Measurements from ENCODE around the gene CYREN.
"Not testable (repeated sequence)": the region's sequence is repeated elsewhere in the genome, so short reads cannot be mapped to it uniquely, and the experiment has no call there.

CYREN gene

DNA sequence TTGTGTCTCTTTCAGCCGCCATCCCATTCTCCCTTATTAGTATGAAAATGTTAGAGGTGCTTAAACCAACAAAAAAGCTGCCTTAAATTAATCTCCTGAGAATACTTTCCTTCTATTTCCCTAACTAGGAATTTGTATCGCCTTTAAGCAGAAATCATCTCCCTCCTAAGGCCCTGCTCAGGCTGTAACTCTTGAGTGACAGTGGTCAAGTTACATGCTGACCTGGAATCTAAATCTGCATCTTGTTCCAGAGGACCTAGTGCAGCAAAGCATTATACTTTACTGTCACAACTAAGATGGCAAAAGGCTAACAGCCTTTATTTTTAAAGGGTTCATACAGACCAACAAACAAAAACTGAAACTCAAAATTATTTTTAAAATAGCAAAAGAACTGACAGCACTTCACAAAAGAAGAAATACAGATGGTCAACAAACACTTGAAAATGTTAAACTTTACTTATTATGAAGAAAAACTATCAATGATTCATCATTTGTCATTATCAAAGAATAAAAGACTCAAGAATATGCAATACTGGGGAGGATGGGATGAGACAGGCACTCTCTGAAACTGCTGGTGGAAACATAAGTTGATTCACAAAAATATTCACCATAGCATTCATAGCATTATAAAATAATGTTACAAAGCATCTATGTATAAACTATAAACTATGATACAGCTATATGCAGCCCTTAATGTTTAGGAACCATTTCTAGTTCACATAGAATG lies 11.0 kb downstream of the CYREN start:
- no peak for DNase-seq (ENCODE audit: low spot score)

DNA sequence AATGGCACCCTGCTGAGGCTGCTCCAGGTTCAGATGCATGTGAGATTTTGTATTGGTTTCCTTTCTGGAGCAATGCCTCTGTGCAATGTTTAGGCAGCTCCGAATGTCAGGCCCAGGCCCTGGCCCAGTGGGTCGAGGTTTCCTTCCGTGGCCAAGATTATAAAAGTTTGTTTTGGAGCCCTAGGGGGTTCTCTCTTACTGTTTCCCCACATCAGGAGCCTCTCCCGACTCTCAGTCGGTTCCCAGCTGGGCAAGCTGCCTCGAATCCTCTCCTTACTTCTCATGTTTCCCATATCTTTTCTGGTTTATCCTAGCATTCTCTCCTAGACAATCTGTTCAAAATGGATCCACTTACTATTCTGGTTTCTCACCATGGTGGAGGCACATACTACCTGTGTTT lies 11.6 kb downstream of the CYREN start:
- no peak for DNase-seq (ENCODE audit: low spot score)

DNA sequence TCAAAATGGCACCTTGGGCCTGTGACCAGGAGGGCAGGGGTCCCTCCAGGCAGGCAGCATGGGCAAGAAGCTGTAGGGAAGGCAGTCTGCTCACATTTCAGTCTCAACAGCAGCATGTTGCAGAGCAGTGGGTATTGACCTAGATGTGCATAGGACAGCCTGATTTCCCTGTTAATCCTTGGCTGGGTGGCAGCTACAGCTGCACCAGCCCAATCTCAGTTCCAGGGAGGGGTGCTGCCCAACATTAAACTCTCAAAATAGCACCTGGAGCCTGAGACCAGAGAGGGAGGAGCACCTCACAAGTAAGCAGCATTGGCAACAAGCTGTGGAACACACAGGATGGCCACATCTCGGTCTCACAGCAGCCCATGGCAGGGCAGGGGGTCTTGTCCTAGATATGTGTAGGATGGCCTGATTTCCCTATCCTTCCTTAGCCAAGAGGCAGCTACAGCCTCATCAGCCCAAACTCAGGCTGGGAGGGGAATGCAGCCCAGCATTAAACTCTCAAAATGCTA lies 12.3 kb downstream of the CYREN start:
- DNase-seq (ENCODE audit: low spot score) = no peak

DNA sequence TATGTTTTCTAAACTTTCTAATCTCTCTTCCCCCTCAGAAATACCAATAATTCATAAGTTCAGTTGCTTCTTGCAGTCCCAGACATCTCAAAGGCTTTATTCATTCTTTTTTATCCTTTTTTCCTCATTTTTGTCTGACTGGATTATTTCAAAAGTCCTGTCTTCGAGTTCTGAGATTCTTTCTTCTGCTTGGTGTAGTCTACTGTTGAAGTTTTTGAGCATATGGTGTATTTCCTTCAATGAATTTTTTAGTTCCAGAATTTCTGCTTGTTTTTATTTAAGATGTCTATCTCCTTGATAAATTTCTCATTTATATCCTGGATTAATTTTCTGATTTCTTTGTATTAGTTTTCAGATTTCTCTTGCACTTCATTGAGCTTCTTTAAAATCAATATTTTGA lies 14.2 kb downstream of the CYREN start:
- DNase-seq (ENCODE audit: low spot score) = no peak

DNA sequence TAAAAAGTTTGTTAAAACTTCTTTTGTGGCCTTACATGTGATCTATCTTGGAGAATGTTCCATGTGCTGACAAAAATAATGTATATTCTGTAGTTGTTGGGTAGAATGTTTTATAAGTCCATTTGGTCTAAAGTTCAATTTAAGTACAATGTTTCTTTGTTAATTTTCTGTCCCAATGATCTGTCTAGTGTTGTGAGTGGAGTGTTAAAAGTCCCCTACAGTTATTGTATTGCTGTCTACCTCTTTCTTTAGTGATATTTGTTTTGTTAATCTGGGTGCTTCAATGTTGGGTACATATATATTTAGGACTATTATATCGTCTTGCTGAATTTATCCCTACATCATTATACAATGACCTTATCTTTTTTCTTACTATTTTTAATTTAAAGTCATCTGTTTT lies 15.8 kb downstream of the CYREN start:
- no peak for DNase-seq (ENCODE audit: low spot score)

DNA sequence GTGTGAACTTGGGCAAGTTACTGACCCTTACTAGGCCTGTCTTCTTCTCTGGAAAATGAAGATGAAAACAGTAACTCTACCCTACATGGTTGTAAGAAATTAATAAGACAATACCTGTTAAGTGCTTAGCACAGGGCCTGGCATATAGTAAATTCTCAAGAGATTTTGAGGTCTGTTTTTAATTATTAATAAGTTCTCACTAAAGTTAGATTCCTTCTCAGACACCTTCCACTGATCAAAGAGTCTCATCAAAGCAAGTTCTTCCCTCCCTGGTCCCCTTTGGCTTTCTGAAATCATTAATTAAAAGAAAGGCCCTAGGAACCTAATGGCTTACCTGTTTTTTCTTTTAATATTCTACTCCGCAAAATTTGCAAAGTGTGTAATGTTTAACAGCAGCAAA lies 18.1 kb downstream of the CYREN start:
- no peak for DNase-seq (ENCODE audit: low spot score)

DNA sequence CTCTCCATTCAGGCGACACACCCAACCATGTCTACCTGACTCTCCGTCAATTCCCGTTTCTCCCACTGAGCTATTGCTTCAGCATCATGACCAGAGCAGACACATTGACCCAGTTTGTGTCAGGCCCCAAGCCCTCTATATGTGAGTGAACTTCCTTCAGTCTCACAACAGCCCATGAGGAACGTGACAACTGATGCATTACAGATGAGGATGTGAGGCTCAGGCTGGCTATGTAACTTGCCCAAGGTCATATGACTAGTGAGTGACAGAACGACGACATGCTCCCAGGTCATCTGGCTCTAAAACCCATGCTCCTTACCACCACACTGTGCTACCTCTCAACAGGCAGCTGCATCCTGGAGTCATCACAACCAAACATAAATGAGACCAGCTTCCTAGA lies 19.0 kb downstream of the CYREN start:
- DNase-seq (ENCODE audit: low spot score) = no peak

DNA sequence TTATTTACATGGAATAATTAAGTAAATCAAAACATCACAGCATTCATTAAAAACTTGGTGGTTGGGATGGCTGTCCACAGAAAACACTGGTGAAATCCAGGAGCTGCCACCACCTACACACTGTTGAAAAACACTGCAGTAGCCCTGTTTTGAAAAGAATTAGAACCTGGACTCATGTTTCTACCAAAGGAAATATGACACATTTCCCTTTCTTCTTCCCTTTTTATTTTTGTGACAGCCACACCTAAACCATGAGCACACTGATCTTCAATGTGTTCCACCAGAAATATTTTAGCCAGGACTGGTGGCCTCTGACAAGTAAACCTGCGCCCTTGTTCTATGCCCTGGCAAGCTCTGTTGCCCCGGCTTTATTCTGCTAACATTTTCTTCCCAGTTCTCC lies 19.4 kb downstream of the CYREN start:
- DNase-seq (ENCODE audit: low spot score) = no peak

DNA sequence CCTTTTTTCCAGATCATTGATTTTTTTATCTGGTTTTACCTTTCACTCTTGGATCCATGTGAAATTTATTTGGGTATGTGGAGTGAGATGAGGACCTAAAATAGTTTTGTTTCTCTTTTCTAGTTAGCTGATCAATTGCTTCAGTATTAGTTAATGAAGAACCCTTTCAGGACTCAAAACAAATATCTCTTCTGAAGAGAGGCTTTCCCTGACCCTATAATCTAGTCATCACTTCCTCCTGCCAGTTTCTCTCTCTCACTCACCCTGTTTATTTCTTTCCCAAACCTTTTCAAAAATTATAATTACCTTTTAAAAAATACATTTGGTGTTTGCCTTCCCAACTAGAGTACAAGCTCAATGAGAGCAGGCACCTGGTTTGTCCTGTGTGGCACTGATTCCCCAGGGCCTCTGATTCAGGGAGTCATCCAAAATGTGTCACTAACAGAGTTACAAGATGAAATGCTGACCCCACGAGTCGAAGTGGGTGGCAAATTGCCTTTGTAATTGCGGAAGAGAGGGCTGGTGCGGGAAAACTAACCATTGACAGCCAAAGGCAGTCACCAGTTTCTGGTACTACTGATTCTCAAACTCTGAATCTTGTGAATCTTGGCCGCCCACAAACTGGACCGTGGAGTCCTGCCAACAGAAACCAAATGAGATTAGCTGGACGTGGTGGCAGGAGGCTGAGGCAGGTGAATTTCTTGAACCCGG lies 20.3 kb downstream of the CYREN start:
- DNase-seq (ENCODE audit: low spot score) = no peak

DNA sequence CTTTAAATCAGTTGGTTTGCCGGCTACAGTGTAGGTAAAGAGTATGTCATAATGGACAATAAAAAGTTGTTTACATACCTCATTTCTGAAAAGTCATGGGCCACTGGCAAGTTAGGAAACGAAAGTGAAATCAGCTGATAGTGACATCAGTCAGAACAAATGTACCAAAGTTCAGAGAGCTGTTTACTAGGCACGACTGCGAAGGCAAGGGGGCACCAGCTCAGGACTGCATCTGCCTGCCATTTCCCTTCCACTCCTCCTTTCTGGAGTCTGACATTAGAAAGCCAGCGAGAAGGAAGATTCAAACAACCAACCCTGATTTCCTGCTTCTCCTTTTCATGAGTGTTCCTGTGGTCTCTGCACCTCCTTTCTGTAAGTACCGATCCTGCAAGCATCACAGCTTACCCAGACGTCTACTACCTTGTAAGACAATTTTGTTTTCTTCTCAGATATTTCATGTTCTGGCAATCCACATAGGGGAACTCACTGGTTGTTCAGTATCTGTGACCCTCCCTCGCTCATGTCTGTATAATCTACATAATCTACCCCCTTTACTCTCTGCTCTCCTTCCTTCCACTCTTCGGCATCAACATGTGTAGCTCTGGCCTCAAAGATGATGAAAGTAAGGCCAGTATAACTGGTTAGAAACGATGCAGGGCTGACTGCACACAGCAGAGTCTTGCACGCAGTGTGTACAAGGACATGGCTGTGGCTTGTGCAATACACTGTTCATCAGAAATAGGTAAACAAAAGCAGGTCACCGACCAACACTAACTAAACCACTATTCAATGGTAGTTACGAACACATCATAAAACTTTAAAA lies 22.4 kb downstream of the CYREN start, which contains the start of gene TMEM140:
TMEM140 (plus strand) TSS at position 174 of the 823 bp plus-strand sequence. CDS start 16,370 bp downstream, outside the sequence.
- DNase-seq (ENCODE audit: low spot score) = no peak

DNA sequence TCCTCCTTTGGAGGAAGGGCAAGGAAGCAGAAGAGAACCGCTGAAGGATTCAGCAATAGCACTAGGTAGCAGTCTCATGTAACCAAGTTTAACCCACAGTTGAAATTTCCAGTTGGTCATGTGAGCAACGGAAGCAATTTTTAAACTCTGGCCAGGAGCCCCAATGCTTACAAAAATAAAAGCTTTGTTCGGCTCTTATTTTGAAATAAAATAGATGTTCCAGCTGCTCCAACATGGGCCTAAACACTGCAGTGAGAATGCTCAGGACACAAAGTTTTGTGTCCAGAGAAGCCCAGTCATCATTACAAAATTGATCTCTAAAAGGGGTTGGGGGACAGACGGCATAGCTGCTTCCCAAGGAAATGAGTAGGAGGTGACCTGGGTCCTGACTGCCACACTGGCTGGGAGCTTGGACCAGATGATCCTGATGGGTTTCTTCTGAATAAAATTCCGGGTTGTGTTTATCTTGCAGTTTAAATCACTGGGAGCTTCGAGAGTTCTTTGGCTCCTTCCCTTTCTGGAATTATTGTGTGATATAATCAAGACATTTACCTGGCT lies 23.1 kb downstream of the CYREN start:
- no peak for DNase-seq (ENCODE audit: low spot score)

DNA sequence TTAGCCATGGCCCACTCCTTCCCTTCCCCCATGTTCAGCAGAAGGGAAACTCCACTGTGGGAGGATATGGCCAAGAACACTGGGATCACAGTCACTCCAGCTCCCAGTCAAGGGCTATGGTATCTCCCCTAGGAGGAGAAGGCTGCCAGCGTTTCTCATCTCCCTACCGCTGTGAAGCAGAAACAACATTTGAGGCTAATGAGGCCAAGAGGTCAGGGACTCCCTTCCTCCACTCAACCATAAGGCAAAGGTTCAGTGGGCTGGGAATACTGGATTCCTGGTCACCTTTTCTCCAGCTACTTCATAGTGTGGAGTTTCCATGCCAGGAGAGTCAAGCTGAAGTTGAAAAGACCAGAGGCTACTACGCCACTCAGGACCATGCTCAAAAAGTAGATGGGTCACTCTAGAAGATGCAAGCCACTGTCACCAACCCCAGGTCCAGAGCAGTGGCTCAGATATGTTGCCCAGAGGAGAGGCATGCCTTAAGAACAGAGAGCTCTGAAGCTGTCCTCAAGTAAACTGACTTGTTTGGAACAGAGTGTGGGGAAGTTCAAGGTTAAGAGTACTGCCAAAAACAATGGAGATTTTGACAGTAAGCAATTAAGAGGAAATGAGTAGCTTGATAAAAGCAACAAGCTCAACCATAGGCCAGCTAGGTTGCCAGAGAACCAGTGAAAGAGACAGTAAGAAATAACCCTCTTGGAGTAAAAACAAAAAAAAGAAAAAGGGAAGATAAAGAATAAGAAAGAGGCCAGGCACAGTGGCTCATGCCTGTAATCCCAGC lies 26.4 kb downstream of the CYREN start:
- no peak for DNase-seq (ENCODE audit: low spot score)

DNA sequence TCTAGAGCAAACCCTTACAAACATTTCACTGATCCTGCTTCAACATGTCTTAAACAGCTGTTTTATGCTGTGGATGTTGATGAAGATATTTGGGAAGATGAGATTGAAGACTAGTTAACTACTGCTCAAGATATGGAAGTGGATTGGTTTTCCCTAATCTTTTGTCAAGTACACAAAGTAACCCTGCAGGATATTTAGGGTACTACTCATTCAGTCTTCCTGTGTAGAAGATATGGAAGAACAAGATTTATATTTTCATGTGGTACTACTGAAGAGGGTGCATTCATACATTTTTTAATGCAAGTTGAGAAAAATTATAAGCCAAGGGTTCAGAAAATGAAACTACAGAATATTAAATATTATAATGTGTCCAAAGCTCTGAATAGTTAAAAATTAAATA lies 40.9 kb downstream of the CYREN start:
- DNase-seq (ENCODE audit: low spot score) = no peak

DNA sequence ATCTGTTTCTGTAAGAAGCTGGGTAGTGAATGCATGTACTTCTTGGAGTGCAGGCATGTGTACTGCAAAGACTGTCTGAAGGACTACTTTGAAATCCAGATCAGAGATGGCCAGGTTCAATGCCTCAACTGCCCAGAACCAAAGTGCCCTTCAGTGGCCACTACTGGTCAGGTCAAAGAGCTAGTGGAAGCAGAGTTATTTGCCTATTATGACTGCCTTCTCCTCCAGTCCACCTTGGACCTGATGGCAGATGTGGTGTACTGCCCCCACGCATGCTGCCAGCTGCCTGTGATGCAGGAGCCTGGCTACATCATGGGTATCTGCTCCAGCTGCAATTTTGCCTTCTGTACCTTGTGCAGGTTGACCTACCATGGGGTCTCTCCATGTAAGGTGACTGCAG lies 41.6 kb downstream of the CYREN start:
- DNase-seq (ENCODE audit: low spot score) = no peak

DNA sequence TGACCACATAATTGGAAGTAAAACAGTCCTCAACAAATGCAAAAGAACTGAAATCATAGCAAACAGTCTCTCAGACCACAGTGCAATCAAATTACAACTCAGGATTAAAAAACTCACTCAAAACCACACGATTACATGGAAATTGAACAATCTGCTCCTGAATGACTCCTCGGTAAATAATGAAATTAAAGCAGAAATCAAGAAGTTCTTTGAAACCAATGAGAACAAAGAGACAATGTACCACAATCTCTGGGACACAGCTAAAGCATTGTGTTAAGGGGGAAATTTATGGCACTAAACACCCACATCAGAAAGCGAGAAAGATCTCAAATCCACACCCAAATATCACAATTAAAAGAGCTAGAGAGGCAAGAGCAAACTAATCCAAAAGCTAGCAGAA lies 45.9 kb downstream of the CYREN start:
- DNase-seq (ENCODE audit: low spot score) = not testable (repeated sequence)

DNA sequence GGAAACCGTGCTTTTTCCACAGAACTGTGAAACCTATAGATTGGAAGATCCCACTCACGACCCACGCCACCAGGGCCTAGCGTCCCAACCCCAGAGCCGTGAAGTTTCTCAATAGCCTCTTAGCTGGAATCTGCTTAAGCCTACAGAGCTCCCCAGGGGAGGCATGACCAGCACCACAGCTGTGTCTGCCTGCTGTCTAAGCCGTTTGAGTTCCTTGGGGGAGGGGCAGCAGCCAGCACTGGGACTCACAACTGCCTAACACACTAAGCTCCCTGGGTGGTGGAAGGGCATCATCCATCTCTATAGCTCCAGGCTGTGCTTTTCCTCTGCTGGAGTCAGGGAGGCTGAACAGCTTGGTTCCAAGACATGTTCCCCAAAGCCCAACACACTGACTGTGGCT lies 48.6 kb downstream of the CYREN start:
- DNase-seq (ENCODE audit: low spot score) = no peak

DNA sequence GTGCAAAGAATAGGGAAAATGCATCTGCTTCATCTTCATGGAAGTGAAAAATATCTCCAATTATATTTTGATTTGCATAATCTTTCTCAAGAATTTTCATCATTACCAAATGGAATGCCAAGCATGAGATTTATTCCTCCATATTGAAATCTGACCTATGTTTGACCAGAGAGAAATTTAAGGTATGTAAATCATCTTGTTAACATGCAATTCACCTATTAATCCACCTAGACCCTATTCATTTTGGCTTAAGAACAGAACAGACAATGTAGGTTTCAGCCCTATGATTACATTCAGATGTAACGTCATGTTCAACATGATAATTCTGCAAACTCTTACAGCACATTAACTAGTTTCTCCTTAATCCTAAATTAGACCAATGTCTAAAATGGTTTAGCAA lies 53.4 kb downstream of the CYREN start:
- DNase-seq (ENCODE audit: low spot score) = no peak

Data from hepatic stellate cell (primary cell).